Ishikawa (cell line): ENCODE results near the gene CAPZA1.

Experiments used
- CEBPB ChIP-seq: IDR thresholded peaks from 2 replicates; pipeline ENCODE4 v1.6.1; 2012
- CREB1 ChIP-seq: IDR thresholded peaks from 2 replicates; pipeline ENCODE4 v1.6.1; 2012; ENCODE audit warnings: low read depth
- EGR1 ChIP-seq: IDR thresholded peaks from 2 replicates; pipeline ENCODE4 v1.6.1; 2012
- EP300 ChIP-seq: IDR thresholded peaks from 2 replicates; pipeline ENCODE4 v1.6.1; 2012; ENCODE audit warnings: borderline replicate concordance
- FOXM1 ChIP-seq: IDR thresholded peaks from 2 replicates; pipeline ENCODE4 v1.6.1; 2012; ENCODE audit warnings: low read depth, borderline replicate concordance
- MAX ChIP-seq: IDR thresholded peaks from 2 replicates; pipeline ENCODE4 v1.6.1; 2012
- RAD21 ChIP-seq: IDR thresholded peaks from 2 replicates; pipeline ENCODE4 v1.6.1; 2012; ENCODE audit warnings: low read depth
- REST ChIP-seq: IDR thresholded peaks from 2 replicates; pipeline ENCODE4 v1.6.1; 2012; ENCODE audit warnings: low read depth, mild to moderate bottlenecking
- TAF1 ChIP-seq: IDR thresholded peaks from 2 replicates; pipeline ENCODE4 v1.6.1; 2012; ENCODE audit warnings: low read depth, mild to moderate bottlenecking
- TEAD4 ChIP-seq: IDR thresholded peaks from 2 replicates; pipeline ENCODE4 v1.6.1; 2012
- YY1 ChIP-seq: IDR thresholded peaks from 2 replicates; pipeline ENCODE4 v1.6.1; 2012; ENCODE audit warnings: low read depth

- TF ChIP-seq EP300 (no peak), CEBPB (no peak), RAD21 (no peak), MAX (no peak), FOXM1 (no peak), TEAD4 (no peak), REST (no peak), TAF1 (no peak), YY1 (no peak), EGR1 (no peak), CREB1 (no peak)
Measured at GRCh38 chr1:112603012-112603411, 16.6 kb upstream of the CAPZA1 start.
